ENCODE data around the gene DMD. TPM values are rescaled to one million over a fixed set of nuclear protein-coding genes. Genes with fewer than 3 reads are reported as not detected.

DMD gene
- total RNA-seq, 1 donor from 2014 or later = 131 TPM

GRCh38 chrX:31224381-31225012 lies 1986.9 kb downstream of the DMD start:
- intact Hi-C loops (cut with micrococcal nuclease) = no loop called here
- no peak for ATAC-seq
- no peak for DNase-seq

DNA sequence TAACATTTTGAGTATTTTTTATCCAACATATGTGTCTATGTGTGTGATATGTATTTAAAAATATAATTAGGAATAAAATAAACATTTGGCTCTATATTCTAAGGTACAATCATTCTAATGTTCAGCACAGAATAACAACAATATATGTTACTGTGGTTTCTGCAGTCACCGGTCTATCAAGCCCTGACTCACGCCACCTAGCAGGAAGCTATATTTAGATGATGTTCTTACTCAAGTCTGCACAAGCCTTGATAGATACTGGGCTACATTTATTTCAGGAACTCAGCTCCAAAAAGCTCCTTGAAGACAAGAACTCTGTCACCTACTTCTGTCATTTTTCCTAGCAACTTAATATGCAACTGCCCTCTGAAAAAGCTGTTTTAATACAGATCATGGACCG lies 1987.5 kb downstream of the DMD start:
- ATAC-seq (peak; percentile 33), DNase-seq (no peak)
- intact Hi-C loops (cut with micrococcal nuclease) = no loop called here

DNA sequence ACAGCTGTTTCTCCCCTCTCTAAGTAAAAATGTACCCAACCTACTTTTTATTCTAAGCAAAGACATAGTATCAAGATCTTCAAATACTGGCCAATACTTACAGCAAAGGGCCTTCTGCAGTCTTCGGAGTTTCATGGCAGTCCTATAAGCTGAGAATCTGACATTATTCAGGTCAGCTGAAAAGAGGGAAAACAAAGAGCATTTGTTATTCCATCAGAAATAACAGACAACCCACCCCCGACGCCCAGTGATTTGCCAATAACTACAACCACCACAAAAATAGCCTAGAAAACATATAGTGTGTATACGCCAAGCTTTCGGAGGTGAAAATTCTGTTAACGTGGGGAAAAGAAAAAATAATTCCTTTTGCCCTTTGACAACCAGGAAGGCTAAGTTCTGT lies 1988.4 kb downstream of the DMD start:
- no peak for ATAC-seq
- intact Hi-C loops (cut with micrococcal nuclease) = no loop called here
- no peak for DNase-seq

GRCh38 chrX:31219174-31219573 lies 1992.2 kb downstream of the DMD start:
- no peak for DNase-seq
- intact Hi-C loops (cut with micrococcal nuclease) = loop anchor here (10.0 kb wide), 1 partner anchor 446 kb away; no protein-coding TSS in a partner anchor
- no peak for ATAC-seq

DNA sequence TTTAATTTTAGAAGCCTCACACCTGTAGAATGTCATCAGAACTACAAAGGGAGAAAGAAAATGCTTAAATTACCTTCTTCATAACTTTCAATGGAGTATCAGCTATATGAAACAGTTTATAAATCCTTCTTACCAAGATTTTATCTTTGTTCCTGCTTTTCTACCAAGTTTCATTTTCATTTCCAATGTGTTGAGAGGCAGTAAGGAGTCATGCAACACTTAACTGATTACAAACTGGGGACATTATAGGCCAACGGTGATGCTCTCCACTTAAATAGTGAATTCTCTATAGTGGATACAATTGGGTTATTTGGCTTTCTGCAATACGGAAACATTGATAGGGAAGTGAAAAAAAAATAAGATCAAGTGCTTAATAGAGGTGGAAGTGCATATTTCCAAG lies 1994.3 kb downstream of the DMD start:
- DNase-seq = no peak
- no peak for ATAC-seq
- intact Hi-C loops (cut with micrococcal nuclease) = loop anchor here (10.0 kb wide), 1 partner anchor 448 kb away; no protein-coding TSS in a partner anchor

- intact Hi-C loops (cut with micrococcal nuclease) = loop anchor here (10.0 kb wide), 1 partner anchor 449 kb away; no protein-coding TSS in a partner anchor
- no peak for ATAC-seq
- DNase-seq = no peak
Measured at GRCh38 chrX:31215277-31215815, 1996.0 kb downstream of the DMD start.

DNA sequence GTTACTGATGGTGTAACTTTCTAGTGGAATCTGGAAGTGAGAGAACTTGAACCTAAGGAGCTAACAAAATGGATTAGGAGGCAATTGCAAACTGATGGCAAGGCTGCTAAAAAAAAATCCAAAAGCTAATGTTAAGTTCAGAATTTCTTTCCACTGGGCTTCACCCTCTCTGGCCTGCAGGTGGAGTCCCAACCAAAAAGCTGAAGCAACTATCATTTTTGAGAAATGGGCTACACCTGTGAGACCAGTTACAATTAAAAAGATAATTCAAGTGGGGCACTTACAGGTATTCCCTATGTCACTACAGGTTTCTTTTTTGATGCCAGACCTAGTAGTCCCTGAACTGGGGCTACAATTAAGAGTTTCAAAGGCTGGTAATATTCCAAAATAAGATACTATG lies 1997.4 kb downstream of the DMD start:
- ATAC-seq (peak; percentile 22), DNase-seq (peak; percentile 23)
- intact Hi-C loops (cut with micrococcal nuclease) = loop anchor here (5.0 to 10.0 kb wide), 2 partner anchors 257 to 451 kb away; no protein-coding TSS in a partner anchor

- ATAC-seq (peak; percentile 64), DNase-seq (no peak)
- intact Hi-C loops (cut with micrococcal nuclease) = loop anchor here (5.0 to 10.0 kb wide), 2 partner anchors 256 to 452 kb away; no protein-coding TSS in a partner anchor
Measured at GRCh38 chrX:31212856-31213748, 1998.2 kb downstream of the DMD start.

GRCh38 chrX:31209005-31209628 lies 2002.2 kb downstream of the DMD start:
- intact Hi-C loops (cut with micrococcal nuclease) = no loop called here
- DNase-seq (no peak), ATAC-seq (no peak)

DNA sequence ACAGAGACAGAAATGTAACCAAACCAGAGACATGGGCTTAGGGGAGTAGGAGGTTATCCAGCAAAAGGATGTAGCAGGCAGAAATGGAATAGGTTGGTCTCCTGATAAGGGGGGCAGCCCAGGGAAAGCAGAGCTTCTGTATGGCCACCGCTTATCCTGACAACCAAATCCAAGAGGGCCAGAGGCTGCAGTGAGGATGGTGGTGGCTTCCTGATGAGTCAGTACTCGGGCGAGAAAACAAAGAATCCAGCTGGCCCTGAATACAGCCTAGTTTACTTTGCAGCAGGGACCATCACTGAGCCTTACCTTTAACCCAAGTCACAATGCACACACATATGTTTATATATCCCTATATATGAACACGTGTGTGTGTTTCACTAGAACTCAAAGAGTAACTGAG lies 2009.8 kb downstream of the DMD start:
- intact Hi-C loops (cut with micrococcal nuclease) = no loop called here
- DNase-seq = no peak
- no peak for ATAC-seq

- ATAC-seq (no peak), DNase-seq (no peak)
- intact Hi-C loops (cut with micrococcal nuclease) = no loop called here
Measured at GRCh38 chrX:31200430-31200829, 2010.9 kb downstream of the DMD start.

GRCh38 chrX:31199840-31200114 lies 2011.6 kb downstream of the DMD start:
- DNase-seq = no peak
- no peak for ATAC-seq
- intact Hi-C loops (cut with micrococcal nuclease) = no loop called here

DNA sequence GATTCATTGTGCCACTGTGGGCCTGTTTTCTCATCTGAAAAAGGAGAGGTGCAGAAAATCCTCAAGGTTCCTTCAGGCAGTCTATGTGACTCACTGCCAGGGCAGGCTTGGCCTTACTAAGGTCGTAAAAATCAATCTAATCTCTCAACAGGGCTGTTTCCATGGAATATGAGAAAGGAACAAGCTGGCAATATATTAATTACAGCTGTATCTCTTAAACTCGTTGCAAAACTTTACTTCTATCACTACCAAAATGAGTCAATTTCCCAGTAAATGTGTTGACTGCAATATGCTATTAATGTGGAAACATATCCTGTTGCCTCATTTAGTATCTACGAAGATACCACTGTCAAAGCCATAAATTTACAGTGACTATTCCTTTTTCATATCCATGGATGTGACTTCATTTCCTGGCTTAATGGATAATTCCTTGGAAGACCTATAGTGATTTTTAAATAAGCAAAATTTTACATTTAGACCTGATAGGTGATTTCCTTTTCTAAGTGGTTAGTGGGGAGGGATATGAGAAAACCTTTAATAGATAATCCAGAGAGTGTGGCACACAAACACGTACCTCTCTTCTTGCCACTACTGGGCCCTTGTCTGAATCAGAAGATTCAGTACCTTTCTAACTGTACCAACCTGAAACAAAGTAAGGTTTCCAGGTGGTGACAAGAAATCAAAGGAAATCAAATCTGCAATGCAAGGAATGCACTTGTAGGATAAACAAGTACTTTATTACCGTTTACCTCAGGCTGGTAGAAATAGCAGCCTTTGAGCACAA lies 2012.1 kb downstream of the DMD start:
- ATAC-seq (no peak), DNase-seq (no peak)
- intact Hi-C loops (cut with micrococcal nuclease) = no loop called here

DNA sequence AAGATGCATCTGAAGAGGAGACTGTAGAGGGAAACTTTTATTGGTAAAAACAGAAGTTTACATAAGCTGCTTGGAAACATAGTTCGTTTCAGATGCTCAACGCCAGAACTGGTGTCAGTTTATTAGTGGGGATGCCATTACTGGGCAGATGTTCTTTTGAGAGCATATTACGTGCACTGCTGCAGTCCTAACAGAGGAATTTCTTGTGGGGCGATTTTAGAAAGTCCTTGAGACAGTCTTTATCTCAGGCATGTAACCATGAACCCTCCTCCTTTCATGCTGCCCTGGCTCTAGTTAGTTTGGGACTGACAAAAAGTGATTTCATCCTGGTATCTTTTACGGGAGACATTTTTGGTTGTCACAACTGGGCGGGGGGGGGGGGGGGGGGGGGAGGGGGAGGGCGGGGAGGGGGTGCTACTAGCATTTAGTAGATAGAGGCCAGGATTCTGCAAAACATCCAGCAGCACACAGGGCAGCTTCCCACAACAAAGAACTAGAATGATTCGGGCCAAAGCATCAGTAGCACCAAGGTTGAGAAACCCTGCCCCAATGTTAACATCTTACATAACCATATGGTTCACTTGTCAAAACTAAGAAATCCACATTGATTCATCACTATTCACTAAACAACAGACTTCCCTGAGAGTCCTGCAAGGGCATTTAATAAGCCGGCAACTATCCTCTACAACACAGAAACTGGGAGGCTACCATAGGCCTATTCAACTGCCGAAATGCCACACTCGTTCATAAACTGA lies 2021.0 kb downstream of the DMD start:
- no peak for ATAC-seq
- DNase-seq = no peak
- intact Hi-C loops (cut with micrococcal nuclease) = no loop called here

DNA sequence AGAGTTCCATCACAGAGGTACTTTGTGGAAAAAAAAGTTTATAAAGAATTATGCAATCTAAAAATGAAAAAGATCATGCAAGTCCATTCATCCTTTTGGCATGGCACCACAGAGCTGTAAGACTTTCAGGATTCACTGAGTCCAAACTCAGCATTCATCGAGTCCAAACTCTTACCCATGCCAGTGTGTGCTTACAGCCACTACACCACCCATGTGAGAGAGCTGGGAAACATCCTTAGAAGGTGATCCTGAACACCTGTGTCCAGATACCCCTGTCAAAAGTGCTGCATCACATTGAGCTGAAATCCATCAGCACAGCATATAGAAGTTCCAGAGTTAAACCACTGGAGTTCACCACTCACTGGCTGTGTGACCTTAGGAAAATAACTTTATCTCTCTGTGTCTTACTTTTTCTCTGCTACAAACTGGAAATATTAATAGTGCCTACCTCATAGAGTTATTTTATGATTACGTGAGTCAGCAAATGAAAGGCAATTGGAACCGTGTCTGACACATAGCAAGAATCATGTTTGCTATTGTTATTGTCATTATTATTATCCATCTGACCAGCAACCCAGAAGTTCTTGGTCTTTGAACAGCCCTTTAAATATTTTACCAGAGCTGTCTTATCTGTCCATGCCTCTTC lies 2024.5 kb downstream of the DMD start:
- intact Hi-C loops (cut with micrococcal nuclease) = no loop called here
- DNase-seq (no peak), ATAC-seq (peak; percentile 26)

- DNase-seq (no peak), ATAC-seq (peak; percentile 74)
- intact Hi-C loops (cut with micrococcal nuclease) = no loop called here
Measured at GRCh38 chrX:31185884-31186283, 2025.5 kb downstream of the DMD start.

GRCh38 chrX:31181377-31182000 lies 2029.9 kb downstream of the DMD start:
- ATAC-seq (no peak), DNase-seq (no peak)
- intact Hi-C loops (cut with micrococcal nuclease) = no loop called here

- intact Hi-C loops (cut with micrococcal nuclease) = no loop called here
- ATAC-seq = no peak
- DNase-seq = no peak
Measured at GRCh38 chrX:31179203-31179602, 2032.1 kb downstream of the DMD start.
